ENCODE results near the gene C16orf92.

Gene C16orf92

GRCh38 chr16:29990034-29990433, 33.0 kb upstream of the C16orf92 start:
- no peak for TF ChIP-seq ZFX (IDR thresholded peaks at IDR 0.05; ENCODE audit: borderline replicate concordance)
- no peak for TF ChIP-seq CTCF (IDR thresholded peaks at IDR 0.05)
- peak overlapping the region; percentile 99 for H3K27ac ChIP-seq

- peak overlapping the region; percentile 99 for H3K27ac ChIP-seq
- TF ChIP-seq CTCF (IDR thresholded peaks at IDR 0.05) (no peak), ZFX (IDR thresholded peaks at IDR 0.05; ENCODE audit: borderline replicate concordance) (no peak)
Measured at GRCh38 chr16:29990883-29991570, 32.0 kb upstream of the C16orf92 start.

GRCh38 chr16:29991571-29991904, 31.5 kb upstream of the C16orf92 start:
- peak overlapping the region; percentile 99 for H3K27ac ChIP-seq
- TF ChIP-seq CTCF (IDR thresholded peaks at IDR 0.05) (no peak), ZFX (IDR thresholded peaks at IDR 0.05; ENCODE audit: borderline replicate concordance) (no peak)

- TF ChIP-seq CTCF (IDR thresholded peaks at IDR 0.05) (no peak), ZFX (IDR thresholded peaks at IDR 0.05; ENCODE audit: borderline replicate concordance) (no peak)
- peak overlapping the region; percentile 99 for H3K27ac ChIP-seq
Measured at GRCh38 chr16:29992344-29992967, 30.5 kb upstream of the C16orf92 start.

GRCh38 chr16:29993191-29993902, 29.7 kb upstream of the C16orf92 start:
- TF ChIP-seq ZFX (IDR thresholded peaks at IDR 0.05; ENCODE audit: borderline replicate concordance), result no peak
- no peak for TF ChIP-seq CTCF (IDR thresholded peaks at IDR 0.05)
- H3K27ac ChIP-seq, result peak overlapping the region; percentile 99

GRCh38 chr16:29993903-29994599, 28.9 kb upstream of the C16orf92 start:
- peak overlapping the region; percentile 99 for H3K27ac ChIP-seq
- no peak for TF ChIP-seq ZFX (IDR thresholded peaks at IDR 0.05; ENCODE audit: borderline replicate concordance)
- TF ChIP-seq CTCF (IDR thresholded peaks at IDR 0.05), result no peak
